ENCODE measurements around the gene CP.

- TF ChIP-seq EZH2 (IDR thresholded peaks at IDR 0.05; ENCODE audit: low read length) (no peak), CTCF (optimal IDR thresholded peaks at IDR 0.05 in 1 of 3, IDR thresholded peaks at IDR 0.05 in 1 of 3, conservative IDR thresholded peaks at IDR 0.05 in 1 of 3; ENCODE audit: extremely low read depth in 1 of 3, insufficient read depth in 2 of 3, low read length in 3 of 3) (no peak)
Observed at GRCh38 chr3:149199474-149199873, 22.2 kb downstream of the CP start.

All from keratinocyte (primary cell).